Measurements from ENCODE around the gene ZNF23.
A peak's percentile ranks its signal among the peaks of the same experiment; 100 is the strongest.
"Not testable (repeated sequence)": the region's sequence is repeated elsewhere in the genome, so short reads cannot be mapped to it uniquely, and the experiment has no call there.

Gene ZNF23
- total RNA-seq, result 2.7 to 4.8 reads per million in 2 donors

DNA sequence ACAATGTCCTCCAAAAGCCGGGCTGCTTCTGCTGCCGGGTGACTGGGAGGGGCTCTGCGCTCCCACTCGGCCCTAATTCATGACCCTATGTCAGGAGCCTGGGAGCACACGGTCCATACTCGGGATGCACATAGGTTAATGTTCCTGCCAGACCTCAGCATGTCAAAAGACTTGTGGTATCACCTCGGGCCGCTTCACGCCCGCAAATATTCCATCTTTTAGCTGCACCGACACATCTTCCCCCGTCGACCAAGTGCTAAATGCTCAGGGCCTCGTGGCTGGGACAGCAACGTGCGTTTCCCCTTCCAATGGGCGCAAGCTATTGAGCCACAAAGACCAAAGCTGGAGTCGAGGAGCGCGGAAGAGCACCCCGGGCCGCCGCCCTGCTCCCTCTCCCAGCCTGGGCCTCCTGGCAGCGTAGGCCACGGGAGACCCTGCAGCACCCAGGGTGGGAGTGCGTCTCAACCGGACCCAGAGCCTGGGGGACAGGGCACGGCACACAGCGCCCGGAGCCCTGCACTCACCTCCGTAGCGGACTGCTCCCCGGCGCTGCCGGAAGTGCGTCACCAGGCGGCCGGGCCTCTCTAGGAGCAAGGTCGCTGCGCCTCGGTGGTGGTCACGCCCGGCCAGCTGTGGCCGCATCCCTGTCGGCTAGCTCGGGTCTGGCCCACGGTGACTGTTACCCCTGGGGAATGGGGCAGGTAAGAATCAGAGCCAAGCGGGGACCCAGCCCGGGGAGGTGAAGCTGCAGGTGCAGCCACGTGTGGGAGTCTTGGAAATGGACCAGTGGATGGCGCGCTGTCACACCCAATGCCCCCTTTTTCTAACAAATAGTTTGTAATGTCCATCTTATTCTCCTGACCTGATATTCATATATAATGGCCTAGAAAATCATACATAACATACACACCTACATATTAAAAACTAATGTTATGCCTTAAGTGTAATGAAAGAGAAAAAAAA, at the start of gene ZNF23:
Gene ZNF23 (minus strand): TSS at position 562 of the 963 bp plus-strand sequence. CDS start 5,451 bp downstream, outside the sequence.
- DNase-seq, result peak; percentile 67

- no peak for DNase-seq
These were observed 45.0 kb upstream of the ZNF23 start for GRCh38 chr16:71507061-71507460.

- DNase-seq, result no peak
These were observed 42.9 kb upstream of the ZNF23 start for GRCh38 chr16:71504901-71505300.

DNA sequence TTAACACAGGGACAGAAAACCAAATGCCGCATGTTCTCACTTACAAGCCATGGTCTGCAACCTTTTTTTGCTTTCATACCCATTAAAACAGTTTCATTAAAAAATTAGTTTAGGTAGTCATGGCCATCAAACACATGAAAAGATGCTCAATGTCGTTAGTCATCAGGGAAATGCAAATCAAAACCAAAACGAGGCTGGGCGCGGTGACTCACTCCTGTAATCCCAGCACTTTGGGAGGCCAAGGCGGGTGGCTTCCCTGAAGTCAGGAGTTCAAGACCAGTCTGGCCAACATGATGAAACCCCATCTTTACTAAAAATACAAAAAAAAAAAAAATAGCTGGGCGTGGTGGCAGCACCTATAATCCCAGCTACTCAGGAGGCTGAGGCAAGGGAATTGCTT, 42.0 kb upstream of the ZNF23 start:
- DNase-seq, result not testable (repeated sequence)

- DNase-seq, result no peak
These were observed 39.5 kb upstream of the ZNF23 start for GRCh38 chr16:71501547-71501946.

DNA sequence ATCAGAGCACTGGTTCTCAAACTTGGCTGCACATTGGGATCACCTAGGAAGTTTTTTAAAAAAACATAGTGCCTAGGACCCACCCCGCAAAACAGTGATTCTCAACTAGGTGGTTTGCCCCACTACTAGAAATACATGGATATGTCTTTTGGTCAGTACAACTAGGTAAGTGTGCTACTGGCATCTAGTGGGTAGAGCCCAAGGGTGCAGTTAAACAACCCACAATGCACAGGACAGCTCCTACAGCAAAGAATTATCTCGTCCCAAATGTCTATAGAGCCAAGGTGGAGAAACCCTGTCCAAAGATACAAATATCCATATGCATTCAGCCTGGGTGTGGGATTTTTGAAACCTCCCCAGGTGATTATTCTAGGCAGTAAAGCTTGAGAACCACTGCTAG, 38.9 kb upstream of the ZNF23 start:
- no peak for DNase-seq

GRCh38 chr16:71499775-71500364, 37.8 kb upstream of the ZNF23 start:
- no peak for DNase-seq

DNA sequence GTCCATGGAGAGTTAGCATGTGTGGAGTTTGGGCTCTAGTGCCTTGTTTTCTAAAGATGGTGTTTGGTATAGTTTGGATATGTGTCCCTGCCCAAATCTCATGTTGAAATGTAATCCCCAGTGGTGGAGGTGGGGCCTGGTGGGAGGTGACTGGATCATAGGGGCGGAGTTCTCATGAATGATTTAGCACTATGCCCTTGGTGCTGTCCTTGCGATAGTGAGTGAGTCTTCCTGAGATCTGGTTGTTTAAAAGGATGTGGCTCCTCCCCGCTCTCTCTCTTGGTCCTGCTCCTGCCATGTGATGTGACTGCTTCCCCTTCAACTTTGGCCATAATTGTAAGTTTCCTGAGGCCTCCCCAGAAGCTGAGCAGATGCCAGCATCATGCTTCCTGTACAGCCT, 36.0 kb upstream of the ZNF23 start:
- DNase-seq, result no peak

DNA sequence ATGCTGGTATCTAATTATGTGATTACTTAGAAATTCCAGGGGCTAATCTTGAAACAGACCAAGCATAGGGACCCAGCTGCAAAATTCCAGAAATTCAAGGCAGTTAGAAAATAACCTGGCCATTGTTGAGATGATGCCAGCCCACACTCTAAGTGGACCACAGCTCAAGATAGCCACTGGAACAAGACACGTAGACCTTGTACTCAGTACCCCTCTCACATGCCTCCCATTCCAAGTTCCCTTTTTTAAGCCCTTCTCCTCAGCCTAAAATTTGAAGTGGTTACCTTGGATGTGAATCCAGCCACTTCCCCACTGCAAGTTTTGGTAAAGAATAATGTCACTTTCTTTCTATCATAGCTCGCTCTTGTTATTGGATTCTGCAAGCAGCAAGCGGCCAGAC, 31.2 kb upstream of the ZNF23 start:
- no peak for DNase-seq

GRCh38 chr16:71492786-71493185, 30.7 kb upstream of the ZNF23 start:
- DNase-seq, result no peak

- no peak for DNase-seq
These were observed 29.0 kb upstream of the ZNF23 start for GRCh38 chr16:71491054-71491453.

DNA sequence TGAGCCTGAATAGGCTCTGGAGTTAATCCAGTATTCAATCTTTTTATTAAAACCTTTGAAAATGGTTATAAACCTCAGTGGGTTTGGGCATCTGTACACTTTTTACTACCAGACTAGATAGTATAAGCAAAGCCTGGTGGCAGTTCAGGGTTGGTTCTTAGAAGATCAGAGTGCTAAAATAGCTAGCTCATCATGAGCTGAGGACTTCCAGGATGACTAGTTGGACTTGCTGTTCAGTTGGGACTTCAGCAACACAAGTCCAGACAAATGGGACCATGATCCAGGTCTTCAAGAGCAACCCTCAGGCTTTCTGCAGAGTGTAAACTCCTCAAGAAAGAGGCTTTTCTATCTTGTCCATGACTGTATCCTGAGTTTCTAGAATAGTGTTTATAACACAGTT, 28.3 kb upstream of the ZNF23 start:
- no peak for DNase-seq

GRCh38 chr16:71489122-71489521, 27.1 kb upstream of the ZNF23 start, which contains the start of gene ZNF19:
Gene ZNF19 (minus strand): TSS chr16:71489324. CDS start chr16:71482114, 7,210 bp downstream.
- DNase-seq, result no peak

DNA sequence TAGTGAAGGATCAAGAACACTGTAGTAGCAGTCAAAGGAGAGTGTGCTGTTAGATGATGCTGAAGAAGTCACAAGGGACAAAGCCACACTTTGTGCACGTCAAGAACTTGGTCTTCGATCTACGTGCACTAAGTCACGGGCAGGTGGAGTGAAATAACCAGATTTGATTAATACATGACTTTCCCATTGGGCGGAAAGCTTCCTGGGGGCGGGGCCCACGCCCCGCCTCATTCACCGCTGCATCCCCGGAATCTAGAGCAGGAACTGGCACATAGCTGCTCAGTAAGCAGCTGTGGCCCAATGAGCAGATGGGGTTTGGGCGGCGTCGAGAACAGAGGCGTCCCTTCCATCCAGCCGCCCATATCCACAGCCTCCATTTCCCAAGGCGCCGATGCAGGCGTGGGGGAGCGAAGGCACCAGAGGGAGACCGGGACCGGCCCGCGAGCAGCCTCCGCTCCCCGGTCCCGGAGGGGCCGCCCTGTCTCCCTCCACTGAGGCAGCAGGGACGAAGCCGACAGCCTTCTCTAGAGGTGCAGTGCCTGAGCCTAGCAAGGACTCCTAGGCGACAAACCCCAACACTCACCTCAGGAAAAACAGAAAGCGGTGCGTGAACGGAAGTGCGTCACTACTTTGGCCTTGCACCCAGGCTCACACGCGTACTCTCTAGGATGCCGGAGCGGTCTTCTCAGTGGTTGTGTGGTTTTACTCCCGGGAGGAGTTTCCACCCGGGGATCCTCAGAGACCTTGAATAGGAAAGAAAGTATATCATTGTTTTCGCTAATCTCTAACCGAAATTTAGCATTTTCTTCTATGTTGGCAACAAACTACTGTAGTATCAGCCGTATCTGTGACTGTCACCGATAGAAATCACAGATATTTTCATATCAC, 22.2 kb upstream of the ZNF23 start:
- DNase-seq, result peak; percentile 51

GRCh38 chr16:71482569-71482968, 20.5 kb upstream of the ZNF23 start:
- DNase-seq, result no peak

- no peak for DNase-seq
These were observed 18.9 kb upstream of the ZNF23 start for GRCh38 chr16:71480956-71481355.

- DNase-seq, result no peak
These were observed 17.4 kb upstream of the ZNF23 start for GRCh38 chr16:71479420-71479819.

DNA sequence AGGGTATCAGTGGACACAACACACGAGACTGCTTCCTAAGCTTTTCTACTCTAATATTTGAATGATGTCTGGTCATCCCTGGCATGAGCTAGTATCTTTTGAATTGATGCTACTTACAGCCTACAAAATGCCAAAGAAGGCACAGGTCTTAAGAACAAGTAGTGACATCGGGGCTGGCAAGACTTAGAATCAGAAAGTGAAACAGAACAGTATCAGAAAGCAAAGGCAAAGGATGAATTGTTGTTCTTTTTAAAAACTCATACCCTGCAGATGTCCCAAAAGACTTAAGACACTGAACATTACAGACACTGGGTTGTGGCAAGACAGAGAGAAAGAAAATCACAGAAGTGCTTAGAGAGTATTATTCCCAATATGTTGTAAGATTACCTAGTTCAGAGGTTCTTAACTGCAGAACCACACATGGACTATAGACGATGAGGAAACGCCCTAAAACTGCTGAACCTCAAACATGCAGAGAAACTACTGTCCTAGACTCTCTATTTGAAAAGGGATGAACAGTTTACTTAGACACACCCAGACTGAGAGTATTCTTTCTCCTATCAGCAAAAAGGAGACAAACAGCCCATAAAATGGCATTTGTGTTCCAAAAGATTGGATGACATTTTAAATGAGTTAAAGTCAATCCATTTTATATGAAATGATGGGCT, 14.5 kb upstream of the ZNF23 start:
- DNase-seq, result no peak

DNA sequence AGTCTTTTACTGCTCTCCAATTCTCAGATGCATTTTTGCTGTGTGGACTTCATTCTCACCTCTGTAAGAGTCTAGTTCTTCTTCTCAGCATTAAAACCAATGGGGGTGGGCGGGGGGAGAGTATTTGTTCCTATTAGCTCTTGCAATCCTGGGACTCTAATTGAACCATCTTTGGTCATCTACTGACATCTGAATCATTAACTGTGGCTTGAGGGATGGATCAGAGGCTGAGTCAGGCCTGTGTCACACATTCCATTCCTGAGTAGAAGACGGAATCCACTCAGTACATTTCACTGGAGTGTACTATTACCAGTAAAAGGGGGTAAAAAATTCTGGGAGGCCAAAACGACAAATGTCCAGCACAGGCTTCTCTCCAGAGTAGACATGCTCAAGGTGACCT, 12.8 kb upstream of the ZNF23 start:
- no peak for DNase-seq

GRCh38 chr16:71473891-71474290, 11.8 kb upstream of the ZNF23 start:
- DNase-seq, result no peak

GRCh38 chr16:71472931-71473330, 10.9 kb upstream of the ZNF23 start:
- no peak for DNase-seq

DNA sequence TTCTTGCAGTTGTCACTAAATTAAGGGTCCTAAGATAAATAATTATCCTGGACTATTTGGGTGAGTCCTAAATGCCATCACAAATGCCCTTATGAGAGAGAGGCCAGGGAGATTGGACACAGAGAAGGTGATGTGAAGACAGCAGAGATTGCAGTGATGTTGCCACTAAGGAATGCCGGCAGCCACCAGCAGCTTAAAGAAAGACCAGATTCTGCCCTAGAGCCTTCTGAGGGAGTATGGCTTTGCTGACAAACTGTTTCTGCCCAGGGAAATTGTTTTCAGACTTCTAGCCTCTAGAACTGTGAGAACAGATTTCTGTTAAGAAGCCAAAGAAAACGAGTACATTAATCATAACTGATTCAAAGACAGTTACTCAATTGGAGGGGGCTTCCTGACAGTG, 10.0 kb upstream of the ZNF23 start:
- no peak for DNase-seq
